HG02642 (cell line): ENCODE data around the gene ADGRL3.

Experiments used
- ATAC-seq: cut with Tn5 transposase; IDR thresholded peaks from one replicate; pipeline ENCODE4 v1.9.1; 2021; ENCODE audit warnings: mild to moderate bottlenecking; ENCODE audit not compliant: unreplicated experiment, poor library complexity

Gene ADGRL3

GRCh38 chr4:61275241-61275640, 75.1 kb downstream of the ADGRL3 start:
- ATAC-seq = no peak

- ATAC-seq = no peak
Observed at GRCh38 chr4:61276029-61276428, 75.9 kb downstream of the ADGRL3 start.

- no peak for ATAC-seq
Observed at GRCh38 chr4:61277785-61278760, 77.9 kb downstream of the ADGRL3 start.

GRCh38 chr4:61292322-61292721, 92.2 kb downstream of the ADGRL3 start:
- no peak for ATAC-seq

GRCh38 chr4:61293707-61294400, 93.7 kb downstream of the ADGRL3 start:
- no peak for ATAC-seq

GRCh38 chr4:61294936-61295335, 94.8 kb downstream of the ADGRL3 start:
- no peak for ATAC-seq

GRCh38 chr4:61296144-61296543, 96.0 kb downstream of the ADGRL3 start:
- ATAC-seq = no peak

- no peak for ATAC-seq
Observed at GRCh38 chr4:61298178-61298740, 98.1 kb downstream of the ADGRL3 start.

GRCh38 chr4:61299316-61299715, 99.2 kb downstream of the ADGRL3 start:
- ATAC-seq = no peak

- ATAC-seq = no peak
Observed at GRCh38 chr4:61300266-61300844, 100.2 kb downstream of the ADGRL3 start.

GRCh38 chr4:61301271-61301670, 101.1 kb downstream of the ADGRL3 start:
- ATAC-seq = no peak

- no peak for ATAC-seq
Observed at GRCh38 chr4:61308033-61308432, 107.9 kb downstream of the ADGRL3 start.

- ATAC-seq = no peak
Observed at GRCh38 chr4:61309616-61310015, 109.5 kb downstream of the ADGRL3 start.

- ATAC-seq = no peak
Observed at GRCh38 chr4:61312526-61312925, 112.4 kb downstream of the ADGRL3 start.

GRCh38 chr4:61318431-61318830, 118.3 kb downstream of the ADGRL3 start:
- ATAC-seq = no peak

- ATAC-seq = no peak
Observed at GRCh38 chr4:61319156-61319555, 119.0 kb downstream of the ADGRL3 start.

GRCh38 chr4:61320154-61320553, 120.0 kb downstream of the ADGRL3 start:
- ATAC-seq = no peak

- no peak for ATAC-seq
Observed at GRCh38 chr4:61320631-61321030, 120.5 kb downstream of the ADGRL3 start.

GRCh38 chr4:61332693-61333092, 132.6 kb downstream of the ADGRL3 start:
- no peak for ATAC-seq

GRCh38 chr4:61333490-61333889, 133.4 kb downstream of the ADGRL3 start:
- ATAC-seq = no peak
